ENCODE results near the gene PIP5K1B. TPM values are rescaled to one million over a fixed set of nuclear protein-coding genes. Genes with fewer than 3 reads are reported as not detected.

PIP5K1B gene
- total RNA-seq, 4 donors from 2014 or later, result 1.2 to 2.6 (median 2.0) TPM

DNA sequence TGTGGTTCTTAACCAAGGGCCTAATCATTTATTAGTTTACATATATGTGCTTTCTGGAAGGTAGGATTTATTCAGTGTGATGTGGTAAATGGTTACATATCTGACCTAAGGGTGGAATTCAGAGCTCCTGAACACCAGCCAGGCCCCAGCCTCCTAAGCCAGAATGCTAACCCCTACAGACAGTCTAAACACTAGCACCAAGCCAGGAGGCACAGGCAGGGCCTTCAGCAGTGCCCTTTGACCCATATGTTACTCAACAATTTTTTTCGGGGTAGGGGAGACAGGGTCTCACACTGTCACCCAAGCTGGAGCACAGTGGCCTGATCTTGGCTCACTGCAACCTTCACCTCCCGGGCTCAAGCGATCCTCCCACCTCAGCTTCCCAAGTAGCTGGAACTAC lies 268.6 kb downstream of the PIP5K1B start:
- Histone ChIP-seq H3K27me3 (no peaks in the 10 kb centered on the region), H3K36me3 (no peaks in the 10 kb centered on the region), H3K27ac (no peak overlapping the region), H3K4me3 (no peak overlapping the region), H3K4me1 (no peaks in the 10 kb centered on the region), H3K9me3 (no peaks in the 10 kb centered on the region)
- in situ Hi-C loops (cut with MboI; ENCODE audit: low sequenced_read_pairs in 4 of 4), result no loop called here
- no peak for ATAC-seq
- no peak for DNase-seq
- intact Hi-C loops (cut with DNase I; ENCODE audit: low total_unique reads), result loop anchor here (10.0 kb wide), 1 partner anchor 59 kb away; no protein-coding TSS in a partner anchor
- TF ChIP-seq CTCF (IDR thresholded peaks at IDR 0.05 in 4 of 5, conservative IDR thresholded peaks at IDR 0.05 in 1 of 5) (no peak), POLR2A (IDR thresholded peaks at IDR 0.05) (no peak)

DNA sequence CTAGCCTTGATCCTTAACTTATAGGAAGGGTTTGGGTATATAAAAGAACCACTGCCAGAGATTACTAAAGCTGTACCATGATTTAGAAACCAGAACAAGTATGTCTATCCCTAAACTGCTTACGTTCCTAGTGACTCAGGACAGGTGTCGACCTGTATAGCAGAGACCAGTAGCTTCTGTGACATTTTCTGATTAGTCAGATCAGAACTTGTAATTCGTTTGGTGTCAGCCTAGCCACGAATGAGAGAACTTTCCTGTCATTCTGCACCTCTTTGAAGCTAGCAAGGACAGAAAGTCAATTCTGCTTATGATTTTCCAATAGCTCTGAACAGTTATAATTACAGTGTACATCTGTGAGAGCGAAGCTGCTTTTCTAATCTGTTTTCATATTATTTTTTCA lies 269.4 kb downstream of the PIP5K1B start:
- Histone ChIP-seq H3K4me1 (peaks cover 0 to 2% of the 10 kb centered on the region in 2 donors), H3K27ac (no peak overlapping the region), H3K27me3 (no peaks in the 10 kb centered on the region), H3K4me3 (no peak overlapping the region), H3K9me3 (no peaks in the 10 kb centered on the region), H3K36me3 (no peaks in the 10 kb centered on the region)
- DNase-seq (no peak), ATAC-seq (no peak)
- TF ChIP-seq CTCF (IDR thresholded peaks at IDR 0.05 in 4 of 5, conservative IDR thresholded peaks at IDR 0.05 in 1 of 5), result no peak
- no peak for TF ChIP-seq POLR2A (IDR thresholded peaks at IDR 0.05)
- intact Hi-C loops (cut with DNase I; ENCODE audit: low total_unique reads), result loop anchor here (10.0 kb wide), 1 partner anchor 60 kb away; no protein-coding TSS in a partner anchor
- in situ Hi-C loops (cut with MboI; ENCODE audit: low sequenced_read_pairs in 4 of 4), result no loop called here

GRCh38 chr9:68974901-68975300 lies 269.9 kb downstream of the PIP5K1B start:
- H3K36me3 ChIP-seq, result no peaks in the 10 kb centered on the region
- peak overlapping the region in 2 of 4 donors; percentile 9 to 21 for H3K4me3 ChIP-seq
- peaks cover 0 to 6% of the 10 kb centered on the region in 2 donors for H3K4me1 ChIP-seq
- no peak for DNase-seq
- TF ChIP-seq CTCF (IDR thresholded peaks at IDR 0.05 in 4 of 5, conservative IDR thresholded peaks at IDR 0.05 in 1 of 5), result no peak
- no peak for TF ChIP-seq POLR2A (IDR thresholded peaks at IDR 0.05)
- no peaks in the 10 kb centered on the region for H3K27me3 ChIP-seq
- H3K27ac ChIP-seq, result no peak overlapping the region
- intact Hi-C loops (cut with DNase I; ENCODE audit: low total_unique reads), result loop anchor here (10.0 kb wide), 1 partner anchor 60 kb away; no protein-coding TSS in a partner anchor
- H3K9me3 ChIP-seq, result no peaks in the 10 kb centered on the region
- ATAC-seq, result no peak
- in situ Hi-C loops (cut with MboI; ENCODE audit: low sequenced_read_pairs in 4 of 4), result no loop called here

- DNase-seq (no peak), ATAC-seq (no peak)
- no peak overlapping the region for H3K27ac ChIP-seq
- no peaks in the 10 kb centered on the region for H3K36me3 ChIP-seq
- H3K4me3 ChIP-seq, result peak overlapping the region in 2 of 4 donors; percentile 9 to 21
- intact Hi-C loops (cut with DNase I; ENCODE audit: low total_unique reads), result loop anchor here (10.0 kb wide), 1 partner anchor 61 kb away; no protein-coding TSS in a partner anchor
- TF ChIP-seq POLR2A (IDR thresholded peaks at IDR 0.05), result peak in 1 of 2 donors; percentile 23
- TF ChIP-seq CTCF (IDR thresholded peaks at IDR 0.05 in 4 of 5, conservative IDR thresholded peaks at IDR 0.05 in 1 of 5), result no peak
- no peaks in the 10 kb centered on the region for H3K27me3 ChIP-seq
- no peaks in the 10 kb centered on the region for H3K9me3 ChIP-seq
- H3K4me1 ChIP-seq, result peaks cover 5 to 10% of the 10 kb centered on the region in 2 donors
- in situ Hi-C loops (cut with MboI; ENCODE audit: low sequenced_read_pairs in 4 of 4), result no loop called here
Measured at GRCh38 chr9:68975365-68976043, 270.5 kb downstream of the PIP5K1B start.
